Gastrocnemius medialis (tissue), 4 donors: ENCODE measurements around the gene TAS2R31.
"Not testable (repeated sequence)": the region's sequence is repeated elsewhere in the genome, so short reads cannot be mapped to it uniquely, and the experiment has no call there.

Experiments
- CTCF ChIP-seq, 5 experiments: fragments of 450-650 bp in 3 of 5; fragments of 200-600 bp in 2 of 5; sonication (generic) in 2 of 5; IDR thresholded peaks in 4 of 5; conservative IDR thresholded peaks in 1 of 5; 1 replicate in 4 of 5; 2 replicates in 1 of 5; pipeline ENCODE4 v1.5.1; 2016 to 2019; ENCODE audit warnings: antibody characterized with exemption in 5 of 5, mild to moderate bottlenecking in 3 of 5, moderate library complexity in 3 of 5
- POLR2A ChIP-seq, 2 donors: fragments of 450-650 bp; IDR thresholded peaks; one replicate each; pipeline ENCODE4 v1.6.1; 2017; ENCODE audit warnings: antibody characterized with exemption in 2 of 2, mild to moderate bottlenecking in 2 of 2, moderate library complexity in 2 of 2

- TF ChIP-seq CTCF (IDR thresholded peaks at IDR 0.05 in 4 of 5, conservative IDR thresholded peaks at IDR 0.05 in 1 of 5); POLR2A (IDR thresholded peaks at IDR 0.05): not testable (repeated sequence)
Observed at GRCh38 chr12:11041366-11041765, 10.2 kb upstream of the TAS2R31 start.
